Prostate gland (tissue), 2 donors: ENCODE data around the gene GNAS. TPM values are rescaled to one million over a fixed set of nuclear protein-coding genes. Genes with fewer than 3 reads are reported as not detected.

Source experiments
- DNase-seq: peaks from one replicate; pipeline ENCODE4 v3.0.0-alpha.2; 2019; ENCODE audit warnings: low spot score
- H3K27ac ChIP-seq, 2 donors: fragments of 200-600 bp; sonication (generic); 2 replicates each; pipeline ENCODE4 v1.5.1; 2017 to 2019
- H3K27me3 ChIP-seq: fragments of 200-600 bp; sonication (generic); replicated peaks from 2 replicates; pipeline ENCODE4 v1.5.1; 2019; ENCODE audit not compliant: insufficient read depth
- H3K36me3 ChIP-seq, 2 donors: fragments of 200-600 bp; sonication (generic); 1 replicate in 1 of 2; 2 replicates in 1 of 2; pipeline versions ENCODE4 v1.5.1 to v1.8.1; 2017 to 2019
- H3K4me1 ChIP-seq: fragments of 200-600 bp; sonication (generic); replicated peaks from 2 replicates; pipeline ENCODE4 v1.5.1; 2019
- H3K4me3 ChIP-seq, 2 donors: fragments of 200-600 bp; sonication (generic); 2 replicates each; pipeline ENCODE4 v1.5.1; 2017 to 2019
- H3K9me3 ChIP-seq: fragments of 200-600 bp; sonication (generic); 2 replicates; pipeline ENCODE4 v1.5.1; 2017
- CTCF ChIP-seq, 4 experiments: fragments of 200-600 bp in 2 of 4; fragments of 450-650 bp in 2 of 4; sonication (generic) in 2 of 4; IDR thresholded peaks; 1 replicate in 3 of 4; 2 replicates in 1 of 4; pipeline ENCODE4 v1.5.1; 2016 to 2019; ENCODE audit warnings: antibody characterized with exemption in 4 of 4, mild to moderate bottlenecking in 2 of 4, moderate library complexity in 2 of 4
- POLR2A ChIP-seq: fragments of 450-650 bp; IDR thresholded peaks from one replicate; pipeline ENCODE4 v1.6.1; 2016; ENCODE audit warnings: antibody characterized with exemption, mild to moderate bottlenecking
- POLR2AphosphoS5 ChIP-seq: sonication (generic); formaldehyde crosslinking; IDR thresholded peaks from one replicate; pipeline ENCODE4 v1.6.1; 2017; ENCODE audit warnings: antibody characterized with exemption
- WGBS: methylation state at CpG from one replicate; pipeline ENCODE4 v1.1.5; 2018; 5-methylcytosine and 5-hydroxymethylcytosine counted together
- intact Hi-C: fragments of 100-400 bp; cut with DNase I; formaldehyde crosslinking; loops from one replicate; pipeline ENCODE4 v1.14.2; 2022
- total RNA-seq, 2 donors: library from RNA; depleted of rRNA; stranded (reverse); fragments of >200 nt; gene quantifications; one replicate each; pipeline ENCODE4 v1.1.0, GENCODE V29; 2016

GNAS gene
- total RNA-seq, 2 donors from 2014 or later, result 644 to 900 TPM

- TF ChIP-seq POLR2A (no peak), CTCF (IDR thresholded peaks at IDR 0.05) (no peak), POLR2AphosphoS5 (no peak)
- peaks cover 15% of the 10 kb centered on the region for H3K4me1 ChIP-seq
- WGBS, result 69% methylated on average over 15 of the region's 15 CpGs
Measured at GRCh38 chr20:58898629-58899408, 46.3 kb downstream of the GNAS start.

DNA sequence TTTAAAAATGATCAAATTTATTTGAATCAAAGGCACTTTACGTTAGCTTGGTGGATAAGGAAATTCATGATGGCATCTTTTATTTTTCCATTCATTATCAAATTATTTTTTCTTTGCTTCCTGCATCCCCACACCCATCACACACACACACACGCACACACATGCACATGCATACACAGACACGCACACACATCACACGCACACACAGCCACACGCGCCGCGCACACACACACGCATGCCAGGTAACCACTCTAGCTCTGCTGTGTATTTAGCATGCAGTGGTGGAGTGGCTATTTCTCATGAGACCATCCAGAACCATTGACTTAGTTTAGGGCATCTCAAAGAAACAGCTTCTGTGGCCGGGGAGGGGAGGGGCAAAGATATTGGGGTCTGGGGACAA is 47.0 kb downstream of the GNAS start:
- intact Hi-C loops, result no loop called here
- H3K4me1 ChIP-seq, result peaks cover 10% of the 10 kb centered on the region
- no peaks in the 10 kb centered on the region for H3K27me3 ChIP-seq
- no peaks in the 10 kb centered on the region for H3K36me3 ChIP-seq
- 87% methylated on average over 10 of the region's 10 CpGs for WGBS
- H3K4me3 ChIP-seq, result no peak overlapping the region
- H3K27ac ChIP-seq, result no peak overlapping the region
- H3K9me3 ChIP-seq, result no peaks in the 10 kb centered on the region
- no peak for DNase-seq
- TF ChIP-seq POLR2A, result no peak
- TF ChIP-seq POLR2AphosphoS5, result no peak
- no peak for TF ChIP-seq CTCF (IDR thresholded peaks at IDR 0.05)

More at GRCh38 chr20:58898629-58899408, 46.3 kb downstream of the GNAS start:
- no peak for DNase-seq
- Histone ChIP-seq H3K9me3 (no peaks in the 10 kb centered on the region), H3K36me3 (no peaks in the 10 kb centered on the region), H3K27me3 (no peaks in the 10 kb centered on the region), H3K27ac (no peak overlapping the region), H3K4me3 (no peak overlapping the region)
- intact Hi-C loops, result no loop called here

DNA sequence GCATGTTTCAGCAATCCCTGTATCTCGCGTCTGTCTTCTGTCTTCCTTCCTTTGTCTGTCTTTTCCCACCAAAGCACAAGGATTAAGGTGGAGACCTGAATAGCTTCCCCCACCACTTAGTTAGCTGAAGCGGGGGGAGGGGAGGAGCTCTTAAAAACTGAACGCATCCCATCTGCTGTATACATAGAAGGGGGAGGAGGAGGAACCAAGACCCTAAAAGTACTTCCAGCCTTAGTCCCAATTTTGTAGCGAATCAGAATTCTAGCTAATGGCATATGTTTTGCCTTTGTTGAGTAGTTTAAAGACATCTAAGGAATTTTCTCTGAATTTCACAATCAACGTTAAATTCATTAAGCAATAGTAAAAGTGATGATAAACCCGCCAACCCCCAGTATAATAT is 47.9 kb downstream of the GNAS start:
- 70% methylated on average over 7 of the region's 7 CpGs for whole genome bisulfite sequencing
- no peak for DNase-seq
- intact Hi-C loops, result no loop called here
- Histone ChIP-seq H3K27me3 (no peaks in the 10 kb centered on the region), H3K27ac (no peak overlapping the region), H3K36me3 (no peaks in the 10 kb centered on the region), H3K9me3 (no peaks in the 10 kb centered on the region), H3K4me3 (no peak overlapping the region), H3K4me1 (peaks cover 8% of the 10 kb centered on the region)
- TF ChIP-seq POLR2AphosphoS5, result no peak
- no peak for TF ChIP-seq CTCF (IDR thresholded peaks at IDR 0.05)
- no peak for TF ChIP-seq POLR2A

DNA sequence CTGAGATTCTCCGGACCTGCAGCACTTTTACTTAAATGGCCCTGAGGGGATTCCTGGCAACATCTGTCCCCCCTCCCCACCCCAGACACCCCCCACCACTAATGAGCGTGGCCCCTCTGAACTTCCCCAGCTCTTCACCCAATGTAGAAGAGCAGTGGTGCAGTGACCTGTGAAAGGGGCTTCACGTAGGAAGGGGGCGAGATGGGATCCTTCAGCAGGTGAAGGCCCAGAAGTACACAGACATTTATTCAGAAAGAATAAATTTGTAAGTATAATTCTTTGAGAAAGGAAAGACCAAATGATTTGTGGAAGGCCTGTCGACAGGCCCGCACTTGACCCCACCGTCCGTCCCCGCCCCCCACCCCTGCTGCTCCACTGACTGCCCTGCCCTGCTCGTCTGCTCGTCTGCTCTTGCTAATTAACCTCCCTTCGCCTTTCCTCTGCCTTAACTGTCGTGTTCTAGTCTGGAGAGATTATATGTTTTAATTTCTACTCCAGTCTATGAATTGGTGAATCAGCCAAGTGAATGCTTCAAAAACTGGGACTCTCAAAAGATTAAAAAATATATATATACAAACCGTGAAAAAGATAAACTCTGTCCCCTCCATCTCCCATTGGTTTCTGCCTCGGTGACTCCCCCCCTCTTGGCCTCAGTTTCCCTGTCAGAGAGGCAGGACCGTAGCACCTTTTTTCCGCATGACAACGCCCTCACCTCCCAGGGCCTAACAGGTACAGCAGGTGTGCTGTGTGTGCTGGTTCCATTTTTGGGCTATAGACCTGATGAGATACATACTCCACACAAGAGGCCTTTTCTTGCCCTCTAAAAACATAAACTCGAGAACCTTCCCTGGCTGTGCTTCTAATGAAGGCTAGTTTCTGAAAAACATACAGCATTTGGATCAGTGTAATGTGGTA is 49.2 kb downstream of the GNAS start:
- WGBS, result 67% methylated on average over 19 of the region's 19 CpGs
- H3K4me1 ChIP-seq, result no peaks in the 10 kb centered on the region
- no peak for TF ChIP-seq POLR2A
- no peak for TF ChIP-seq POLR2AphosphoS5
- H3K4me3 ChIP-seq, result no peak overlapping the region
- no peak overlapping the region for H3K27ac ChIP-seq
- no peaks in the 10 kb centered on the region for H3K9me3 ChIP-seq
- no peaks in the 10 kb centered on the region for H3K36me3 ChIP-seq
- DNase-seq, result no peak
- H3K27me3 ChIP-seq, result no peaks in the 10 kb centered on the region
- intact Hi-C loops, result no loop called here

DNA sequence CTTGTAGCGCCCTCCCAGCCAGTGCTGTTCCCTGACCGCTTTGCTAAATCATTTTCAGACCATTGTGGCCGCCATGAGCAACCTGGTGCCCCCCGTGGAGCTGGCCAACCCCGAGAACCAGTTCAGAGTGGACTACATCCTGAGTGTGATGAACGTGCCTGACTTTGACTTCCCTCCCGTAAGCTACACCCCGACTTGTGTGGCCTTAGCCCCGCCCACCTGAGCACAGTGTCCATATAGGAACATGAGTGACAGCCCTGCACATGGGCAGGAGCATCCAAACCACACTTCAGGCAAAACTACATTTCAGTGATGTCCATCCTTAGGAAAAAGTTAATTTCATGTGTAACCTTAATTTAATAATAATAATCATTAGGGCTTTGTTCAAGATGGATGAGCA is 51.1 kb downstream of the GNAS start:
- Histone ChIP-seq H3K36me3 (no peaks in the 10 kb centered on the region), H3K27me3 (no peaks in the 10 kb centered on the region), H3K4me3 (no peak overlapping the region), H3K27ac (no peak overlapping the region), H3K9me3 (no peaks in the 10 kb centered on the region), H3K4me1 (peaks cover 4% of the 10 kb centered on the region)
- WGBS, result 65% methylated on average over 9 of the region's 9 CpGs
- intact Hi-C loops, result no loop called here
- DNase-seq, result no peak
- TF ChIP-seq CTCF (IDR thresholded peaks at IDR 0.05) (no peak), POLR2AphosphoS5 (no peak), POLR2A (no peak)
